Pulmonary artery endothelial cell (primary cell): ENCODE results near the gene TTBK1. TPM values are rescaled to one million over a fixed set of nuclear protein-coding genes. Genes with fewer than 3 reads are reported as not detected.

ENCODE experiments used
- DNase-seq: peaks from one replicate; pipeline ENCODE4 v3.0.0-alpha.2; 2011; ENCODE audit warnings: low read depth, low spot score
- total RNA-seq: library from RNA; depleted of rRNA; stranded (reverse); fragments of >200 nt; gene quantifications from 2 replicates; pipeline ENCODE4 v1.2.3, GENCODE V29; 2014

The TTBK1 gene
- total RNA-seq, result under 0.01 and 0.07 TPM in 2 replicates

DNA sequence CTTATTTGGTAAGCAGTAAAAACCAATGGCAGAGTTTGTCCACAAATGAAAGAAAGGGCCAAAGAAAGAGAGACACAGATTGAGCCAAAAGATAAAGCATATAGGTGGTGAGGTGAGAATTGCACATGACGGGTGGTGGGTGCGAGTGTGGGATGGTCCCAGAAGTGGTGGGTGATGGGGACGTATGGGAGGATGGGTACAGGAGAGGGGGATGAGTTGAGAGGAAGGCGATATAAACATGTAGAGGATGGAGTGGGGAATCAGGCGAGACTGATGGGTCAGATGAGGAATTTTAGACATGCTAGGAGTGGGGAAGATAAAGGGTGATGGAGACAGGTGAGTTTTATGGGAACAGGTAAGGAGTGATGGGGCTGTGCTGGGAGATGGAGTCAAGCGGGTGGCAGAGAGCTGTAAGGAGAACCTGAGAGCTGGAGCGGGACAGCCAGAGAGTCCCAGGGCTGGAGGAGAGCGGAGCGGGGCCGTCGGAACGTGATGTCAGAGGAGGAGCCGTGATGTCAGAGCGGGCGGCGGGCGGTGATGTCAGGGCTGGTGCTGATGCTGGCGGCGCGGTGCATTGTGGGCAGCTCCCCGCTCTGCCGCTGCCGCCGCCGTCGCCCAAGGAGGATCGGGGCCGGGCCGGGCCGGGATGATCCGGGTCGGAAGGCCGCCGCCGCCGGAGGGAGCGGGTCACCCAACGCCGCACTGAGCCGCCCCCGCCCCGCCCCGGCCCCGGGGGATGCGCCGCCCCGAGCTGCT is at the start of gene TTBK1:
TTBK1 (plus strand) TSS at position 574 of the 756 bp plus-strand sequence. CDS start 3,180 bp downstream, outside the sequence.
- no peak for DNase-seq

GRCh38 chr6:43193929-43194328 is 49.4 kb upstream of the TTBK1 start:
- no peak for DNase-seq

DNA sequence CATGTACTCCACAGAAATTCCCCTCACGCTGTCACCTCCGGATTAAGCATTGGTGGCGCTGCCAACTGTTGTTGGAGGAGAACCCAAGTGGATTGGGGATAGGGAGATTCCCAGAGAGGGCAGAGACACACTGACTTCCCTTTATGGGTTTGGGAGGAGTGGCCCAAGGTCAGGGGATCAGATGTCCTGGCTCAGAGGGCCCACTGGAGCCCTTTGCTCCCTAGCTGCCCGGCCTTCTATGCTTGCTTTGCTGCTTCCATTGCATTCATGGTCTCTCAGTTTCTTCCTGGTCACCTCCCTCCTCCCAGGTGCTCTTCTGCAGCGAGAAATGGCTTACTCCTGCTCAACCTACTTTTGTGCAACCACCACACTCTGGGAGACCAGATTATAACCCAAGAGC is 46.9 kb upstream of the TTBK1 start:
- no peak for DNase-seq

- DNase-seq, result no peak
Measured at GRCh38 chr6:43199912-43200311, 43.4 kb upstream of the TTBK1 start.

DNA sequence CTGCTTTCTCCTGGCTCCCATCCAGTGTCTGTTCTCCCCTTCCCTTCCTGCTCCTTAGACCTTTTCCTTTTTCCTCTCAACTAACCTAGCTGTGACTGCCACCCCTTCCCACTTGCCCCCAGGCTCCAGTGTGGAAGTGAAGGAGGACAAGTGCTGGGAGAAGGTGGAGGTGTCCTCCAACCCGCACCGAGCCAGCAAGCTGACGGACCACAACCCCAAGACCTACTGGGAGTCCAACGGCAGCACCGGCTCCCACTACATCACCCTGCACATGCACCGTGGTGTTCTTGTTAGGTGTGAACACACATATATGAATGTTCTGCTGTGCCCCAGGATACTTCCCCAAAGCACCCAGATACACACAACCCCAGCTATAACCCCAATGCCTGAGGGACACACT is 42.7 kb upstream of the TTBK1 start:
- DNase-seq, result no peak

DNA sequence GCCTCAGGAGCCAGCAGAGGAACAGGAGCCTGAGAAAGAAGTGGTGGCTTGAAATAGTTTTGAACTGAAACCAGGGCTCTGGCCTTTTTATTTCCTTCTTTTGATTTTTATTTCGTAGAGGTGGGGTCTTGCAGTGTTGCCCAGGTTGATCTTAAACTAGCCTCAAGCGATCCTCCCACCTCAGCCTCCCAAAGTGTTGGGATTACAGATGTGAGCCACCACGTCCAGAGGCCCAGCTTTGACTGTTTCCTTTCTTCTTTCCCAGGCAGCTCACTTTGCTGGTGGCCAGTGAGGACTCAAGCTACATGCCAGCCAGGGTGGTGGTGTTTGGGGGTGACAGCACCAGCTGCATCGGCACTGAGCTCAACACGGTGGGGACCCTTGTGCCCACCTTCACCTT is 40.8 kb upstream of the TTBK1 start:
- no peak for DNase-seq

- no peak for DNase-seq
Measured at GRCh38 chr6:43203029-43203717, 40.1 kb upstream of the TTBK1 start.

GRCh38 chr6:43203718-43204095 is 39.6 kb upstream of the TTBK1 start:
- no peak for DNase-seq

- no peak for DNase-seq
Measured at GRCh38 chr6:43204271-43205105, 38.8 kb upstream of the TTBK1 start.

GRCh38 chr6:43205849-43206248 is 37.4 kb upstream of the TTBK1 start:
- no peak for DNase-seq

GRCh38 chr6:43207286-43207685 is 36.0 kb upstream of the TTBK1 start:
- DNase-seq, result no peak

DNA sequence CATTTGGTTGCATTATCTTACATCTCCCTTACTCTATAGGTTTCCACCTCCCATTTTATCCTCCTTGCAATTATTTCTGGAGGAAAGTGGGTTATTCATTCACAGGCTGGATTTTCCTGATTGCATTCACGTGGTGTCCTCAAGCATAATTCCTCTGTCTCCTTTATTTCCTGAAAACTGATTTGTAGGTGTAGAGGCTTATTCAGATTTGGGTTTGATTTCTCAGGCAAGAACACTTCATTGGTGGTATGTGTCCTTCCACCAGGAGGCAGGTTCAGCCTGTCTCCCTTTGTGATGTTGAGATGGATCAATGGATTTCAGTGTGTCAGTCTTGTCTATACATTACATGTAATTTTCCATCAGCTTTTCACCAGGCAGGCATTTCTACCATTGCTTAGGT is 31.3 kb upstream of the TTBK1 start:
- DNase-seq, result no peak

DNA sequence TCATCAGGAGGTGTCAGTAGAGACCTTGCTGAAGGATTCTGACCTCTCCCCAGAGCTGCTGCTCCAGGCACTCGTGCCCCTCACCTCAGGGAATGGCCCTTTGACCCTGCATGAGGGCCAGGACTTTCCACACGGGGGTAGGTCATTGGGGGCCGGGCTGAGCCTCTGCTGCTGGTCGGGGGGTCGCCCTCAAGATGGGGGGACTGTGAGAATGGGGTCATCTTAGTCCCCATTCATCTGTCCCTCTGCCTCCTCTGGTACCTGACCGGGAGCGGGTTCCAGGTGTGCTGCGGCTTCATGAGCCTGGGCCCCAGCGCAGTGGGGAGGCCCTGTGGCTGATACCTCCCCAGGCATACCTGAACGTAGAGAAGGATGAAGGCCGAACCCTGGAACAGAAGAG is 29.9 kb upstream of the TTBK1 start:
- DNase-seq, result no peak

DNA sequence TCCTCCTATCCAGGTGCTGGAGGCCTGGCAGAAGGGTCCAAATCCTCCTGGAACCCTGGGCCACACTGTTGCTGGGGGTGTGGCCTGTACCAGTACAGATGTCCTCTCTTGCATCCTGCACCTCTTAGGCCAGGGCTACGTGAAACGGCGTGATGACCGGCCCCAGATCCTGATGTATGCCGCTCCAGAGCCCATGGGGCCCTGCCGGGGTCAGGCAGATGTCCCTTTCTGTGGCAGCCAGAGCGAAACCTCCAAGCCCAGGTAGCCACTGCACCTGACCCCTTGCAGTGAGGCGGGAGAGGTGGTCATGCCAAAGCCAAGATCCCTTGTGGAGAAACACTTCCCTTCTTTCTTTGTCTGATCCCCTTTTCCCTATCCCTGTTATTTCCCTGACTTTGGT is 28.2 kb upstream of the TTBK1 start:
- DNase-seq, result no peak

DNA sequence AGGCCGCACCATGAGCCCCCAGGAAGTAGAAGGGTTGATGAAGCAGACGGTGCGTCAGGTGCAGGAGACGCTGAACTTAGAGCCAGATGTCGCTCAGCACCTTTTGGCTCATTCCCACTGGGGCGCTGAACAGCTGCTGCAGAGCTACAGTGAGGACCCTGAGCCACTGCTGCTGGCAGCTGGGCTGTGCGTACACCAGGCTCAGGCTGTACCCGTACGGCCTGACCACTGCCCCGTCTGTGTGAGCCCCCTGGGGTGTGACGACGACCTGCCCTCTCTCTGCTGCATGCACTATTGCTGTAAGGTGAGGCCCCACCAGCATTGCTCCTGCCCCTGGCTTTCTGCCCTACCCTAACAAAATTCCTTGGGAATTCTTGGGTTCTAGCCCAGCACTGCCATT is 27.1 kb upstream of the TTBK1 start:
- DNase-seq, result no peak

- no peak for DNase-seq
Measured at GRCh38 chr6:43217351-43217750, 25.9 kb upstream of the TTBK1 start.

- no peak for DNase-seq
Measured at GRCh38 chr6:43219119-43219518, 24.2 kb upstream of the TTBK1 start.

DNA sequence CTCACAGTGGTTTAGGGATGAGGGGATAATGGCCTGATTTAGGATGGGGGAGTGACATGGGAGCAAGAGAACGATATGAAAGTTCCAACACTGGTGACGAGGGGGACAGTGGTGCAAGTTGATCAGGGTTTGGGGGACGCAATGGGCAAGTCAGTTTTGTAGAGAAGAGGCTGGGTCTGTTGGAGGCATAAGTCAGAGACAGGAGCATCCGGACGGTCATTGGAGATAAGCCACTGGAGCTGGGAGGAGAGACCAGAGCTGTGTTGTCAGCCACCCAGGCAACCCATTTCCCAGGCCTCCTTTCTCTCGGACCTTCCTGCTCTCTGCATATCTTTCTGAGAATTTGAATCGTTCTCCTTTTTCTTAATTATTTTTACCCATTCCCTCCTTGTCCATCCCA is 23.5 kb upstream of the TTBK1 start:
- no peak for DNase-seq

GRCh38 chr6:43220439-43220951 is 22.8 kb upstream of the TTBK1 start:
- DNase-seq, result no peak

DNA sequence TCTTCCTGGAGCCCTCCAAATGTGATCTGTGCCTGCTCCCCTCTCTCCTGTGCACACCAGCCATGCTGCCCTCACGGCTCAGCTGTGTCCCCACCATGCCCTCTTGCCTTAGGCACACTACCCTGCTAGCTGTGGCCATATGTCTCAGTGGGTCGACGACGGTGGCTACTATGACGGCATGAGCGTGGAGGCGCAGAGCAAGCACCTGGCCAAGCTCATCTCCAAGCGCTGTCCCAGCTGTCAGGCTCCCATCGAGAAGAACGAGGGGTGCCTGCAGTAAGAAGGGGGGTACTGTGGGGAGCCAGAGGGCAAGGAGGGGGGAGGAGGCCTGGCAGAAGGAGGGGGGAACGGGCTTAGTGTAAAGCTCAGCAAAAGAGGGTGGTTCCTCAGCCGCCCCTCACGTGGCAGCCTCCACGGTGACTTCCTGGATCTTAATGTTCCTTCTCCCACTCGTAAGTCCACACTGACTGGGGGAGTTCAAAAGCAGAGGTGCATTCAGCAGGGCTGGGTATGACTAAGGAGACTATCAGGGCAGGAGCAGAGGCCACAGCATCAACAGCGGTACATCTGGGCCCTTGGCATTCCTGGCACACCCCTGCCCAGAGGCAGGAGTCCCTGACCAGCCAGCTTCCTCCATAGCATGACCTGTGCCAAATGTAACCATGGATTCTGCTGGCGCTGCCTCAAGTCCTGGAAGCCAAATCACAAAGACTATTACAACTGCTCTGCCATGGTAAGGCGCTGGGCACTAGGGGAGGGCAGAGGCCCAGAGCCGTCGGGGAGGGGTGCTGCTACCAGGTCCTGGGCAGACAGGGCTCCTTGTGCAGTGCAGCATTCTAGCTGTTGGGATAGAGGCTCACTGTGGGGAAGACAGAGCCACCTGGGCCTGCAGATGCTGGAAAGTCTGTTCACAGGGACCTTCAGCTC is 22.0 kb upstream of the TTBK1 start:
- DNase-seq, result no peak
